Measurements from ENCODE around the gene TEAD2. TPM values are rescaled to one million over a fixed set of nuclear protein-coding genes. Genes with fewer than 3 reads are reported as not detected.

Gene TEAD2
- total and polyA plus RNA-seq, 9 of the 15 experiments (the other 6 are each of a cell fraction or from before 2014, with no cell fraction given): 1.6 to 27.0 (median 13.9) TPM

- Histone ChIP-seq H3K9me1 (ENCODE audit: control insufficient read depth, insufficient read depth, low read length) (no peaks in the 10 kb centered on the region), H3K9me3 (replicated peaks; ENCODE audit: control insufficient read depth, insufficient read depth, low read depth, low read length) (no peaks in the 10 kb centered on the region), H3K4me1 (replicated peaks in 1 of 2; ENCODE audit: control insufficient read depth in 2 of 2, insufficient read depth in 2 of 2, low read length in 2 of 2) (peaks cover 37 to 58% of the 10 kb centered on the region in 2 experiments), H2AFZ (ENCODE audit: low read depth, low read length) (peak overlapping the region; percentile 87; the same call in 1 of the 2 replicates), H3K9ac (ENCODE audit: insufficient read depth in 1 of 2, low read depth in 2 of 2, low read length in 2 of 2) (peak overlapping the region; percentile 21 to 66), H3K27me3 (ENCODE audit: control insufficient read depth in 2 of 2, insufficient read depth in 2 of 2, low read length in 2 of 2) (no peaks in the 10 kb centered on the region), H3K4me2 (ENCODE audit: insufficient read depth, low read length) (peak overlapping the region; percentile 75), H4K20me1 (replicated peaks; ENCODE audit: control insufficient read depth, insufficient read depth, low read length) (no peaks in the 10 kb centered on the region), H3K36me3 (ENCODE audit: control insufficient read depth, insufficient read depth, low read length) (peaks cover 17% of the 10 kb centered on the region; the same call in 1 of the 3 replicates), H3K79me2 (ENCODE audit: control insufficient read depth, insufficient read depth, low read length) (no peaks in the 10 kb centered on the region), H3K27ac (ENCODE audit: extremely low read depth, low read depth, low read length) (peak overlapping the region; percentile 66; the same call in 2 of the 3 replicates), H3K4me3 (peak overlapping the region; percentile 34)
- TSS peak; percentile 52 for BruUV-seq (replicated peaks)
- POLR2A ChIA-PET: interaction anchor here (0.6 to 1.0 kb wide), 4 partner anchors 20 to 873 kb away, joined by 3 to 5 read pairs (median 3); partner anchors contain the start of gene GFY
- CTCF ChIA-PET (ENCODE audit: low intra/inter-chr PET ratio): no interaction called here
- WGBS (ENCODE audit: insufficient coverage, low coverage, missing lambda C conversion rate): 77% methylated on average over 40 of the region's 47 CpGs
- in situ Hi-C loops (cut with MboI): no loop called here
- FAIRE-seq (no peak), ATAC-seq (peak; percentile 53), DNase-seq (ENCODE audit: extremely low read depth in 1 of 4, low spot score in 3 of 4) (peak; percentile 48 to 68 (median 50))
- intact Hi-C loops (cut with micrococcal nuclease): no loop called here
- TF ChIP-seq MTA1 (IDR thresholded peaks at IDR 0.05; ENCODE audit: borderline replicate concordance): no peak
- 0 out of 2 replicates have a peak, but pooled peaks have one; percentile 16 for TF ChIP-seq ZFX (CRISPR knock-in tag; IDR thresholded peaks at IDR 0.05)
- TF ChIP-seq MGA (IDR thresholded peaks at IDR 0.05): peak; percentile 25; the same call in 1 of the 2 replicates
- TF ChIP-seq NRF1 (conservative IDR thresholded peaks at IDR 0.05 in 1 of 2, IDR thresholded peaks at IDR 0.05 in 1 of 2): peak in 1 of 2 experiments; percentile 5; a peak in 1 of 4 replicates
- TF ChIP-seq ZBTB33 (CRISPR knock-in tag; IDR thresholded peaks at IDR 0.05): peak; percentile 60
- TF ChIP-seq ARHGAP35 (IDR thresholded peaks at IDR 0.05; ENCODE audit: partially characterized antibody): no peak
These were observed 22.7 kb downstream of the TEAD2 start for GRCh38 chr19:49339301-49340068.

Measured in K562 (cell line).